Chondrocyte (in vitro differentiated cells): ENCODE results near the gene IQCH. TPM values are rescaled to one million over a fixed set of nuclear protein-coding genes. Genes with fewer than 3 reads are reported as not detected.

Experiments used
- DNase-seq: peaks from one replicate; pipeline ENCODE4 v3.0.0; 2021; ENCODE audit warnings: mixed read lengths, low spot score
- H3K27ac Mint-ChIP-seq: one replicate; pipeline ENCODE4 v1.8.0; 2021; ENCODE audit warnings: mild to moderate bottlenecking, moderate library complexity, mixed read lengths; ENCODE audit not compliant: unreplicated experiment
- H3K27me3 Mint-ChIP-seq: 2 replicates; pipeline ENCODE4 v1.8.0; 2021; ENCODE audit warnings: low read depth, mixed read lengths
- H3K36me3 Mint-ChIP-seq: 2 replicates; pipeline ENCODE4 v1.8.0; 2021; ENCODE audit warnings: low read depth, mixed read lengths
- H3K4me1 Mint-ChIP-seq: 2 replicates; pipeline ENCODE4 v1.8.0; 2021; ENCODE audit warnings: low read depth, mild to moderate bottlenecking, mixed read lengths
- H3K4me3 Mint-ChIP-seq: one replicate; pipeline ENCODE4 v1.8.0; 2021; ENCODE audit warnings: mild to moderate bottlenecking, moderate library complexity, mixed read lengths; ENCODE audit not compliant: unreplicated experiment
- H3K9me3 Mint-ChIP-seq: 2 replicates; pipeline ENCODE4 v1.8.0; 2021; ENCODE audit warnings: low read depth, mixed read lengths
- CTCF ChIP-seq: fragments of 200-600 bp; sonication (generic); IDR thresholded peaks from 2 replicates; pipeline ENCODE4 v1.5.0; 2021; ENCODE audit warnings: antibody characterized with exemption, mild to moderate bottlenecking, moderate library complexity
- total RNA-seq: library from RNA; stranded (reverse); gene quantifications from 3 replicates; pipeline ENCODE4 v1.2.1, GENCODE V29; 2021

The IQCH gene
- total RNA-seq, 1 donor from 2014 or later, result 1.0 TPM

DNA sequence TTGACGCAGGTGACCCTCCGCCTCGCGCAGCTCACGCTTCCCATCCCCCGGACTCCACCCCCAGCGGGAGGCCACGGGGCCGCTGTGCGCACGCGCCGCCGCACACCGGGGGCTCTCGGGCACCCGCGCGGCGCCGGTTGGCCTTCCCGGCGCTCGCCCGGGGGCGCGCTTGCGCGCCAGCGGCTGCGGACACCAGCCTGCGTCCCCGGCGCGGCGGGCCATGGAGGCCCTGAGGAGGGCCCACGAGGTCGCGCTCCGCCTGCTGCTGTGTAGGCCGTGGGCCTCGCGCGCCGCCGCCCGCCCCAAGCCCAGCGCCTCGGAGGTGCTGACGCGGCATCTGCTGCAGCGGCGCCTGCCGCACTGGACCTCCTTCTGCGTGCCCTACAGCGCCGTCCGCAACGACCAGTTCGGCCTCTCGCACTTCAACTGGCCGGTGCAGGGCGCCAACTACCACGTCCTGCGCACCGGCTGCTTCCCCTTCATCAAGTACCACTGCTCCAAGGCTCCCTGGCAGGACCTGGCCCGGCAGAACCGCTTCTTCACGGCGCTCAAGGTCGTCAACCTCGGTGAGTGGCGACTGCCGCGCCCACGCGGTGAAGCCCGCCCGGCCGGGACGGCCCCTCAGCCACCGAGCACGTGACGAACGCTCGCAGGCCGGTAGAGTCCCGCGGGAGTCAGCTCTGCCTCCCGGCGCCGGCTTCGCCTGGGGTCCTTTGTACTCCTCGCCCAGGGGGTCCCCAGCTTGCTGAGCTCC is 266.6 kb downstream of the IQCH start, which contains the start of gene C15orf61:
Gene C15orf61 (plus strand): TSS at position 103 of the 754 bp plus-strand sequence. CDS start 118 bp downstream, at position 221.
- Mint-ChIP-seq H3K4me3 (peak within 1 kb of the TSS; percentile 91), H3K4me1 (peaks cover 27% of the 10 kb centered on the region), H3K9me3 (no peaks in the 10 kb centered on the region), H3K27me3 (no peaks in the 10 kb centered on the region), H3K36me3 (peaks cover 1% of the 10 kb centered on the region), H3K27ac (peak within 1 kb of the TSS; percentile 96)
- peak; percentile 90 for DNase-seq
- TF ChIP-seq CTCF, result peak; percentile 51

GRCh38 chr15:67521783-67522568 is 267.4 kb downstream of the IQCH start:
- peak overlapping the region; percentile 96 for H3K27ac Mint-ChIP-seq
- H3K27me3 Mint-ChIP-seq, result no peaks in the 10 kb centered on the region
- no peaks in the 10 kb centered on the region for H3K9me3 Mint-ChIP-seq
- peak overlapping the region; percentile 91 for H3K4me3 Mint-ChIP-seq
- peaks cover under 1% of the 10 kb centered on the region for H3K36me3 Mint-ChIP-seq
- peaks cover 27% of the 10 kb centered on the region for H3K4me1 Mint-ChIP-seq
- no peak for DNase-seq
- TF ChIP-seq CTCF, result no peak

DNA sequence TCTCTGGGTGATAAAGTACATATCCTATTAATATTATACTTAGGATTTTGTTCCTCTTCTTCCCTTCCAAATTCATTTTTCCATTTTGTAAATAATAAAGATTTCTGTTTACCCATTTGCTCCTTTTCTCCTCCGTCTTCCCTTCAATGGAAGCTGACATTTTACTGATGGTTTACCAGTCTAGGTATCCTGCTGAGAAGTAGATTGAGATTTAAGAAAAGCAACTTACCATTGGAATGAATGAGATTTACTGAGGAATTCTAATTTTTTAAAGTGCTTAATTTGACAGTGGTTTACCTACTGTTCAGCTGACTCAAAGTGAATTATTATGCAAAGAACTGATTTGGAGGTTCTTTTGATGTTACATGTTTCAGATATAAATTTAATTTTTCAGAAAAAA is 268.7 kb downstream of the IQCH start:
- no peak for DNase-seq
- TF ChIP-seq CTCF, result no peak
- Mint-ChIP-seq H3K4me3 (no peak overlapping the region), H3K27ac (no peak overlapping the region), H3K9me3 (no peaks in the 10 kb centered on the region), H3K36me3 (no peaks in the 10 kb centered on the region), H3K27me3 (no peaks in the 10 kb centered on the region), H3K4me1 (peaks cover 29% of the 10 kb centered on the region)

DNA sequence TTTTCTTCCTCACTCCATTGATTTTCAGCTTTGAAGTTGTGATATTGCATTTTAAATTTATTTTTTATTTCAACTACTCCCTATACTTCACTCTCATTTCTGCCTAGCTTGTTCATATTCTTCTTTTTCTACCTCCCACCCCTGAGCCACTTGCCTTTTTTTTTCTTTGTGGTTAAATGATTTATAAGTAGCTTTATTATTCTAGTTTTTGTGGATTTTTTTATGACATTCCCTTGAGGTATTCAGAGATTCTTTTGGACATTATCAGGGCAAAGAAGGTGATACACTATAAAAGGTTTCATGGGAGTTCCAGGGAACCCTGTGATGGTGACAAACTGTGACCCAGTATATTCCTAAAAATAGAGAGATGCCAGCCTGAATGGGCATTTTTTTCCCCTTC is 269.6 kb downstream of the IQCH start:
- Mint-ChIP-seq H3K4me3 (no peak overlapping the region), H3K27ac (peak overlapping the region; percentile 8), H3K27me3 (no peaks in the 10 kb centered on the region), H3K9me3 (no peaks in the 10 kb centered on the region), H3K4me1 (peaks cover 33% of the 10 kb centered on the region), H3K36me3 (no peaks in the 10 kb centered on the region)
- no peak for DNase-seq
- no peak for TF ChIP-seq CTCF

DNA sequence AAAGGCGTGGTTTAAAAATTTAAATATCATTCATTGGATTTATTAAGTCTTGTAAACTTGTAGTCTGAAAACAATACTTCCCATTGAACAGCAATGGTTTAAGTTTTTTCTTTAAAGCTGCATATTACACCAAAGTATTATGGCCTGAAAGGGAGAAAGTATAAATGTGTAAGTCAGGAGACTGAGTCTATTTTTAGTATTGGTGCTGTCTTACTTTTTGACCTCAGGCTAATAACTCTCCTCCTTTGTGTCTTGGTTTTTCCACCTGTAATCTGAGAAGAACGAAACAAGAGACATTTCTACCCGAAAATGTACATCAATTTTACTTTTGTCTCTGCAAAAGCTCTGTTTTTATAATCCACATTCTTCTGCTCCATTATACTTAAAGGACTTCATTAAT is 273.9 kb downstream of the IQCH start:
- no peaks in the 10 kb centered on the region for H3K9me3 Mint-ChIP-seq
- DNase-seq, result no peak
- no peak overlapping the region for H3K4me3 Mint-ChIP-seq
- H3K36me3 Mint-ChIP-seq, result no peaks in the 10 kb centered on the region
- H3K27ac Mint-ChIP-seq, result no peak overlapping the region
- TF ChIP-seq CTCF, result no peak
- peaks cover 12% of the 10 kb centered on the region for H3K4me1 Mint-ChIP-seq
- H3K27me3 Mint-ChIP-seq, result no peaks in the 10 kb centered on the region
